Activated naive CD4-positive, alpha-beta T cell treated with Interleukin-2 at 50 U/mL for 16 hours (primary cell): ENCODE data around the gene REG1B.

Experiments
- DNase-seq: peaks from one replicate; pipeline ENCODE4 v3.0.0-alpha.2; 2020

REG1B gene, protein sequence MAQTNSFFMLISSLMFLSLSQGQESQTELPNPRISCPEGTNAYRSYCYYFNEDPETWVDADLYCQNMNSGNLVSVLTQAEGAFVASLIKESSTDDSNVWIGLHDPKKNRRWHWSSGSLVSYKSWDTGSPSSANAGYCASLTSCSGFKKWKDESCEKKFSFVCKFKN

DNA sequence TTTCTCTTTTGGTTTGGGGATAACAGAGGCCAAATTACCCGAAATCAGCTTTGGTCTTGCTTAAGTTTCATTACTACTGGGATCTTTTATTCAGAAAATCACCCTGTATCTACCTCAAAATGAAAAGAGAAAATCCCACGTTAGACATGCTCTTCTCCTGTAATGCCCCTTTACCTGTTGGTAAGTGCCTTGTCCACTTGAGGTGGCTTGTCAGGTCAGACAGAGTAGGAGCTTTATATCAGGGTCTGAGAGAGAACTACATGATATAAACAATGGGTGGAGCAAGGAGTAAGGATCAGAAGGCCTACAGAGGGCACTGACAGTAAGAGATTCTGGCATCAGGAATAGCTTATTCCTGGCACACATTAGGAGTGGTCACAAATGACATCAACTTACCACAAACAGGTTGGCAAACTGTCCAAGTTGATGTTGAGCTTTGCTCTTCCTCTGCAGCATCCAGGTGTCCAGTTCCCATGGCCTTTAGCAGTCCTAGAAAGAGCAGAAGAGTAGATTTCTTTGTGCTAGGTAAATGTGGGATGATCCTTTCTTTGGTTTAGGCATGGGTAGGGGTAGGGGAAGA is at the start of gene REG1B:
Gene REG1B, minus strand, starts transcription at position 209 of the 580 bp plus-strand sequence. CDS start 381 bp downstream, outside the sequence.
- DNase-seq: no peak

DNA sequence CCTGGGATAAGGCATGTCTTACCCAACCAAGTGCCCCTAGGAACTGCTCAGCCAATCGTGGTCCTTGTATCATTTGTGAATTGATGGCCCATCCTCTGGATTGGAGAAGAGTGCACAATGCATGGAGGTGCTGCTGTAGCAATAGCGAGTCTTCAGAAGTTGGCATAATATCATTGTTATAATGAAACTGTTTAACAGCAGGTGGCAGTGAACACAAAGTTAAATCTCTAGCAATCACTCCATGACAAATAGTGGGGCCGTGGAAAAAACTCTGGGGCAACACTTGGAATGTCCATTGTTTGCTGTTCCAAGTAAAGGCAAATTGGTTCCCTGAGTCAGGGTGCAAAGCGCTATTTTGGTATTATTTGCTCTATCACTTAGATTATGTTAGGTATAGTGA is 43.9 kb upstream of the REG1B start:
- DNase-seq: no peak

DNA sequence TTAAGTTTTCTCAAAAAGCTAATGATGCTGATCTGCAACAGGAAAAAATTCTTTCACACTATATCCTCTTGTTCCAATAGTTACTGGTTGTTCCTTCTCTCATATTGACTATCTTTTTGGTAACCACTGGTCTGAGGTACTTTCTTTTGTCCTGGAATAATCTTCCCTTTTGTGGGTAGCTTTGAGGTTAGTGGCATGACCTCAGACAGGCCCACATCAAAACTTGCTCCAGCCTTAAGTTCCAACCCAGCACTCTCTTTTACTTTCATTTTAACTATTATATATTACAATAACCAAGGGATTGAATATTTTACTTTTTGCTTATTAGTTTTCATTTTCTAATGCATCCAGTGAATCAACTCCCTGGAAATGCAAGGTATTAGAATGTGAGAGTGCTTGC is 42.0 kb upstream of the REG1B start:
- no peak for DNase-seq

DNA sequence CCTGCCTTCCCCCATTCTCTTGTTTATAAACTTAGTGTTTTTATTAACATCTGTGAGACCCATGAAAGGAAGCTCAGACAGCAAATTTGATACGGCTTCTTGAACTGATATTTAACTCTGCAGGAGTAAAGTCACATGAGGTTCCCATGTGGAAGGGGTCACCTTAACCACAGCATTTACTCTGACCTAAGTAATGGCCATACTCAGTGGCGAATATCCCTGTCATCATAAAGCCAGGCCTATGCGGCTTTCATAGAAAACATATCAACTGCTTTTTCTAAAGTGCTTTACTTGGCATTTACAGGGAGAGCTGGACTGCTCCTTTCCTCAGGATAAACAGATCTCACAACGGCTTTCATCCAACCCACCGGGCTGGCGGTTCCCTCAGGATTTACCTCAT is 41.5 kb upstream of the REG1B start:
- DNase-seq: no peak

DNA sequence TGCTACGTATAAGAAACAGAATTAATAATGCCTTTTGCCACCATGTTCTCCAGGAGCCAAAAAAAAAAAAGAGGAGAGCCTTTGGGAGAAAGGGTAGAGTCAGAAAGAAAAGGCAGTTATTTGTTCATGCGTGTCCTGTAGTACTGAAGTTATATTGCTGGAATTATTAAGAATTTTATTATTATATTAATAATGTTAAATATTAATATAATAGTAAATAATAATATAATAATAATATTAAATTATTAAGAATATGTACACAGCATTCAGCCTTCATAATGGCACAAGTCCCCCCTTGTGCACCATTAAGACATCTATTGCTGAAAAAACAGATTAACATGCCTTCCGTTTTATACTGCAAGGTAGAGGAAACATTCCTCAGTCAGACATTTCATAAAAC is 40.6 kb upstream of the REG1B start:
- DNase-seq: no peak

DNA sequence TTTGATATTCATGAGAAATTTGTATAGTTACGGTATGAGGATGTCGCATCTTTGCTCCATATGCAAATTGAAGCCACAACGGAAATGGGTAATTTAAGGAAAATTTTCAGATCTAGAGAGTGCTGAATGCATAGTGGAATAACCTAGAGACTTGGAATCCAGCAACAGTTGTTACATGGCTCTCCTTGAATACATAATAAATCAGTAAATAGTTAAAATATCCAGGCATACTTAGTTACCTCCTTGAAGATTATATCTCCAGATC is 37.9 kb upstream of the REG1B start:
- DNase-seq: no peak

DNA sequence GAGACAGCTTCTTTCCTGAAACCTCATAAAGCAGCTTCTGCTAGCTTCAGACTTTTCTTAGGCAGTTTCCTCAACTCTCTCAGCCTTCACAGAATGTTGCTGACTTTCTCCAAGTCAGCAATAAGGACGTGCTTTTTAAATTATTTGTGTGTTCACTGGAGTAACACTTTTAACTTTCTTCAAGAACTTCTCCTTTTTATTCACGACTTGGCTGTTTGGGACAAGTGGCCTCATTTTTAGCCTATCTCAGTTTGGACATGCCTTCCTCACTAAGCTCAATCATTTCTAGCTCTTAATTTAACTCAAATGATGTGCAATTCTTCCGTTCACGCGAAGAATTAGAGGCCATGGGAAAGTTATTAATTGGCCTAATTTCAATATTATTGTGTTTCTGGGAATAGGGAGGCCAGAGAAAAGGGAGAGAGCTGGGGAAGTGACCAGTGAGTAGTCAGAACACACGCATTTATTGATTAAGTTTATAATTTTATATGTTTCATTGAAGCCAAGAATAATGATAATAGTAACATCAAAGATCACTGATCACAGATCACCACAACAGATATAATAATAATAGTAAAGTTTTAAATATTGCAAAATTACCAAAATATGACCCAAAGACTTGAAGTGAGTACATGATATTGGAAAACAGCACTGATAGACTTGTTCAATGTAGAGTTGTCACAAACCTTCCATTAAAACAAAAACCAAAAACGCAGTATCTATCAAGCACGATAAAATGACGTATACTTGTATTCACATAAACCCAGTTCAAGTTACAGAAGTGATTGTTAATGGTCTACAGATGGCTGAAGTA is 37.3 kb upstream of the REG1B start:
- no peak for DNase-seq

DNA sequence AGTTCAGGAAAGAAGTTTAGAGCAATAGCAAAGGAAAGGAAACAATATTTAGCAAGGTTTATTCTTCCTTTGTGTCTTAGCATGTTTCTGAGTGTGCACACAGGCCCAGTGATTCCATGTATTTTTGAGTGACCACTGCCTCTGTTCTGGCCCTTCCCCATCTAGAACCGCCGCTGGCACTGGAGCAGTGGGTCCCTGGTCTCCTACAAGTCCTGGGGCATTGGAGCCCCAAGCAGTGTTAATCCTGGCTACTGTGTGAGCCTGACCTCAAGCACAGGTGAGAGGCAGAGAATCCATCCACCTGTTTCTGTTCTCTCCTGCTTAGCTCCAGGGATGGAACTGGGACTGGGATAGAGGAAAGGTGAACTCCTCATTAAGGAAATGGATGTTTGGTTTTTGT is 34.9 kb upstream of the REG1B start:
- no peak for DNase-seq

DNA sequence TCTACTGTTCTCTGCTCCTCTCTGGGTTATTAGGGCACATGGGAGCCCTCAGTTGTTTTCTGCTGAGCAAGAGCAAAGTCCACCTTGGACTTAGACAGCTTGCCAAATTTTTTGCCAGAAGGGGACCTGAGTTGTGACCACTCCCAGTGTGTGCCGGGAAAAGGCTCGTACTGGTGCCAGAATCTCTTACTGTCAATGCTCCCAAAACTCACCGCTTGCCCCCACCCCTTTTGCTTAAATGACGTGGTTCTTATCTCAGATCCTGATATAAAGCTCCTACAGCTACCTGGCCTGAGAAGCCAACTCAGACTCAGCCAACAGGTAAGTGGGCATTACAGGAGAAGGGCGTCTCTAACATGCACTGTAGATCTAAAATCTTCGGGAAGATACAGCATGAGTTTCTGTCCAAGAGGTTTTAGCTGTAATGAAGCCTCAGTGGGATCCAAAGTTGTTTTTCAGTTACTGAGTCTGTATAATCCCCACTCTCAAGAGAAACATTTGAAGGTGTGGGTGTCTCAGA is 32.5 kb upstream of the REG1B start, which contains the start of gene REG1A:
Gene REG1A, plus strand, starts transcription at position 295 of the 520 bp plus-strand sequence. CDS start 374 bp downstream, outside the sequence.
- no peak for DNase-seq

DNA sequence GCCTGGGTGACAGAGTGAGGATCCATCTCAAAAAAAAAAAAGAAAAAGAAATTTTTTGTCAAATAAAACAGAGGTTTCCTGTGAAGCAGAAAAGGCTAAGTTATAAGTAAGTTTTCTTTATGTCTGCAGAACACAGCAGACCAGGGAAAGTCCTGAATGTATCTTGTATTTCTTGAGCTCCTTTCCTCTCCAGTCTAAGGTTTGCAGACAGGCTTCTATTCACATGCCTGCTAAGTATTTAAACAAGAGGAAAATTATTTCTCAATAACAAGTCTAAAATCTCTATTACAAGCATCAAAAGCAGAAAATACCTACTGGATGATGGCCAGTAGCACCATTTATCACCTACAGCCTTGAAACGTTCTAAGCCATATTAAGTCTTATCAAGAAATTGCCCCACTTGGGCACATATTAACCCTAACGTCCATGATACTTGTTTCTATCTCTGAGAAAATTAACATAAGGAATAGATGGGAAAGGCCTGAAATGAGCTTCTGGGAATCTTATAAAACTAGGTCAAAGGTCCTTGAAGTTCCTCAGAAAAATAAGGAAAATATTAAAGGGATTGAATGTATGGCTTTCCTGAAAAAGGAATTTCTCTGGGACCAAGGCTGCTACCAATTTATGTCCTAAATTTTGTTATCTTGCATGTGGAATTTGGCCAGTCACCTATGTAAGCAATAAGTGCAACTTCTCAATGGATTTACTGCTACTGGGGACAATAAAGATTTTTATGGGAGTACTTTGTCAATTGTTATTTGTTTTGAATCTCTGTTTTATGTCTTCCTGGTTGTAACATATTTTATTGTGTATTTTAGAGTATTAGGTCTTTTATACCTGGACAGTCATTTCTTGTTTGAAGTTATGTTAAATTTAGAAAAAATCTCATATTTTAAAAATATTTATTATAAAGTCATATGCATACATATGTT is 29.5 kb upstream of the REG1B start:
- DNase-seq: no peak

DNA sequence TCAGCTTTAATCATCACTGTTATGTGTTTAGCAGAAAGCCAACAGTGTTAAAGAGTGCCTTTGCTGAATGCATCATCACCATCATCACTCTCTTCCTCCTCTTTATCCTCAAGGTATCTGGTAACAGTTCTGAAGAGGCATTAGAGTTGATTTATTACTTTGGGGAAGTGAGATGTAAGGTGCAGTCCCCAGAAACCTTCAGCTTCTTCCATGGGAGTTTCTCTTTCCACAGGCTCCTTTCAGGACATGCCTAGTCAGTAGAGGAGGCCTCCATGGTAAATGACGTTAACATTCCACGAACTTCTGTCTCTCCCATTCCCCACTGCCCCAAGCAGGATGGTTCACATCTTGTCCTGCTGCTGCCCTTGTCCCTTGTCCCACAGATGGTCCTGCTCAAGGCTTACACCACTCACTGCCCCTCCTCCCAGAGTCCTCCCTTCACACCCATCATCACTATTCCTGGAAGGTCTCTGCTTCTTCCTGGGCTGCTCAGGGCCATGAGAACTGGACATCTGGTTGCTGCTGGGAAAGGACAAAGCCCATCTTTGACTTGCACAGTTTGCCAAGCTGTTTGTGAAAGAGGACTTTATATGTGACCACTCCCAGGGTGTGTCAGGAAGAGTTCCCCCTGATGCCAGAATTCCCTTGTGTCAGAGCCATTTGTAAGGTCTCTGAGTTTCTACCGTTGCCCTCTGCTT is 27.2 kb upstream of the REG1B start:
- DNase-seq: no peak

DNA sequence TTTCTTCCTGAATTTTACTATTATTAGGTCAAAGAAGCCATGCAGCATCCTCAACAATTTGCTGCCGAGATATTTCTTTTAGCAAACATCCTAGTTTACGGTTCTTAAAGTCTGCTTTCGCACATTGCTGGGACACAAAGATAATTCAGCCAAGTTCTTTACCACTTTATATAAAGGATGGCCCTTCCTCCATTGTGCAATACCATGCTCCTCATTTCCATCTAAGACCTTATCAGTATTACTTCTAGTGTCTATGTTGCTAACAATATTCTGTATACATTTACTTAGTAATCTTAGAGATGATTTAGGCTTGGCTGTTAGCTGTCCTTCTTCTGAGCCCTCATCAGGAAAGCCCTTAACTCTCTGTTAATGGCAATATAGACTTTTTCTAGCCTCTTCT is 24.5 kb upstream of the REG1B start:
- DNase-seq: no peak

DNA sequence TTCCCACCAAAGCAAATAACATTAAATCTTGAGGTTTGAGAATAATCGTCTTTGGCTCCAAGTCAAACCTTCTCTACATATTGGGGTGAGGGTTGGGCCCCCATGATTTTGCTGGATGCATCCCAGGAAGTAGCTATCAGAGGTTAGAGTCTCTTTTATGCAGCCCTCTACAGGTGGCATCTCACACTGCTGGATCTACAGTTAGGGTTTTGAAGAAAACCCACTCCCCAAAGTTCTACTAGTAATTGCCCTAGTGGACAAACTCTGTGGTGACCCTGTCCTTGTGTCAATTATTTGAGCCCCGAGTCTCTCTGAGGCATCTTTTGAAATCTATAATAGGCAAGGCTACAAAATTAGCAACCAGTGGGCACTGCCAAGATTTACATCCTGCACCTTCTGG is 17.5 kb upstream of the REG1B start:
- DNase-seq: no peak

DNA sequence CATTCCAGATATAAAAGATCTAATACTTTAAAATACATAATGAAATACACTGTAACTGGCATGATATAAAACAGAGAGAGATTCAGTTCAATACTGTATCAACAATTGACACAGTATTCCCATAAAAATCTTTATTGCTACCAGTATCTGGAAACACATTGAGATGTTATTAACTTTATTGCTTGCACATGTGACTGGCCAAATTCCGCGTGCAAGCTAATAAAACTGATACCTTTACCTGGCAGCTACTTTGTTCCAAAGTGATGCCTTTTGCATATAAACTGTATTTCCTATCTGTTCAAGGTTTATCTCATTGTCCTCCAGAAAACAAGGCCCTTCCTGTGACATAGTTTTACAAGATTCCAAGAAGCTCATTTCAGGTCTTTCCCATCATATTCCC is 15.4 kb upstream of the REG1B start:
- DNase-seq: no peak

DNA sequence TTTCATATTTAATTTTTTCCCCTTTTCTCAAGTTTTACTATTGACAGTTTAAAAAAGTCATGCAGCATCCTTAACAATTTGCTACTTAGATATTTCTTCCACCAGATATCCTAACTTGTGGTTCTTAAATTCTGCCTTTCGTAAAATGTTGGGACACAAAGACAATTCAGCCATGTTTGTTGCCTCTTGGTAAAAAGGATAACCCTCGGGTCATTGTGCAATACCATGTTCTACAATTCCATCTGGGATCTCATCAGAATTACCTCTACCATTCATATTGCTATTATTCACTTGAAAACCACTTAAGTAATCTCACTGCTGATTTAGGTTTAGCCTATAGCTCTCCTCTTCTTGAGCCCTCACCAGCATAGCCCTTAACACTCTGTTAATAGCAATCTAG is 13.2 kb upstream of the REG1B start:
- DNase-seq: no peak

DNA sequence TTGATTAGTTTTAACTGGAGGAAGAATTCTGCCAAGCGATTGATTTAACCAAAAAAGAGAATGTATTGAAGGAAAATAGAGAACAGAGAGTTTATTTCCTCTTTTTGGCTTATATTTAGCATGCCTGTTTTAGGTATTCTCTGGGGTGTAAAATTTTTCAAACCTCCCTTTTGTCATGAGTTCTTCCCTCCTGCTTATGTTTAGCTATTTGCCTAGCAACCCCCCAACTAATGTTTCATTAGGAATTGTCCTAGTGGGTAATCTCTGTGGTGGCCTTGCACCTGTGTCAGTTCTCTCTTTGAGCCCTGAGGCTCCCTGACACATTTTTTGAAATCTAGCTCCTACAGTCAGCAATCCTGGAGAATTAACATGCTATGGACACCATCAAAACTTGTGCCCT is 12.5 kb upstream of the REG1B start:
- no peak for DNase-seq

DNA sequence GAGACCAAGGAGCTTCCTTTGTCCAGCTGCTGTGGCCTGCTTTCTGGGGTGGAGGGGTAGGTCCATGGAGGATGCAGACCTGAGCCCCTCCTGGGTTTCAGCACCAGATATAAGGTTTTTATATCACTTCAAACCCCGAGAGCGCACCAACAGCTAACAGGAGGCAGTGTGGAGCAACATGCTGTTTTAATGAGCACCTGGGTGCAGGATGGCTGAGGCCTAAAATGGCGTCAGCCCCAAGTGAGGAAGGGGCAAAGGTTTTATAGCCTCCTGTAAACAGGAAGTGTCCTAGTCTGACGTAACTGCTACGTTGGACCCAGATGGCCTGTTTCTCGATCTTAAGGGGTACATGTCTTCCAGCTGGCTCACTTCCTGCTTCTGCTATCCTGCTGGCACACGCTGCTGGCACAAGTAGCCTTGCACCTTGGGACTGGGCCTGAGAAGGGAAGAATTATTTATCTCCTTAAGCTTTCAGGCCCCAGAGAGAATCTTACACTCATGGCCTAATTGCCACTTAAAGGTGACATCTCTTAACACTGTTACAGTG is 11.4 kb upstream of the REG1B start:
- DNase-seq: no peak

DNA sequence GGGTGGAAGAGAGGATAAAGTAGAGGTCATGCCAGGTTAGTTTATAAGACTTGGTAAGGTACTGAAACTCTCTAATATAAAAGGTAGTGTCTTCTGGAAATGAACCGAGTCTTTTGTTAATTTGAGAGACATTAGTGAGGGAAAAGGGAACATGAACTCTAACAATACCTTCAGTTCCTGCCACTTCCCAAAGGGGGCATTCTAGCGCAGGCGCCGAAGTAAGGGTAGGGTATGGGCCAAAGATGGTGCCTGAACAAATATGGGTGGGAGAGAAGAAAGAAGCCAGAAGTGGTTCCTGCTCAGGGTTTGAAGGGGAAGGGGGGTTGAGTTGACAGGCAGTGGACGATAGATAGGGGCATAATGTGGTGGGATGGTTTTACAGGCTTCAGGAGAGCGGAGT is 10.1 kb upstream of the REG1B start:
- DNase-seq: no peak

DNA sequence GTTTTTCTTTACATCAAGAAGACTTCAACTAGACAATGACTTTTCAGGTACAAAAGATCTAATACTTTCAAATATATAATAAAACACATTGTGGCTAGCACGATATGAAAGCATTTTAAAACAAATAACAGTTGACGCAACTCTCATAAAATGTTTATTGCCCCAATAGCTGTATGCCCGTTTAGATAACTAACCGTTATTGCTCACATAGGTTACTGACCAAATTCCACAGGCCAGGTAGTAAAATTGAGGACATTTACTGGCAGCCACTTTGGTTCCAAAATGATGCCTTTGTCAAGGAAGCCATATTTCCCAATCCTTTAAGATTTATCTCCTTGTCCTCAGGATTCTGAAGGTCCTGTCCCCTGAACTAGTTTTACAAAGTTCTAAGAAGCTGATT is 2.9 kb upstream of the REG1B start:
- DNase-seq: no peak

DNA sequence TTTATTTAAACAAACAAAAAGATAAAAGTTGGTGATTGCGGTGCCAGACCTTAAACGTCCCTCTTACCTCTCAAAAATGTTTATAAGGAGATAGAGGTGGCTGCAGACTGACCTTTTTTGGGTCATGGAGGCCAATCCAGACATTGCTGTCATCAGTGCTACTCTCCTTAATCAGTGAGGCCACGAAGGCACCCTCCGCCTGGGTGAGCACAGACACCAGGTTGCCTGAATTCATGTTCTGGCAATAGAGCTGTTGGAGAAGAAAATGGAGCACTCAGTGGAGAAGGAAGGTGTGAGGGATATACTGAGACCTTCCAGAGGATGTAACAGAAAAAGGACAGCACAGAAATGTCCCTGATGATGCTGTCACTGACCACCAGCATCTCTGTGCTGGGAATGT is 1.5 kb downstream of the REG1B start:
- DNase-seq: no peak

DNA sequence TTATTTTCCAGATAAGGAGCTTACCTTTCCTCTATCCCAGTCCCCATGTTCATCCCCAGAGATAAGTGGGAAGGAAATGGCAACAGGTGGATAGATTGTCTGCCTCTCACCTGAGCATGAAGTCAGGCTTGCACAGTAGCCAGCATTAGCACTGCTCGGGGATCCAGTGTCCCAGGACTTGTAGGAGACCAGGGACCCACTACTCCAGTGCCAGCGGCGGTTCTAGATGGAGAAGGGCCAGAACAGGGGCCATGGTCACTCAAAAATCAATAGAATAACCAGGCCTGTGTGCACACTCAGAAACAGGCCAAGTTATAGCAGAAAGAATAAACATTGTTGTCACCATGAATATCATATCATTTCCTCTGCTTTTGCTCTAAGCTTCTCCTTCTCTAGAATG is 2.4 kb downstream of the REG1B start:
- DNase-seq: no peak

DNA sequence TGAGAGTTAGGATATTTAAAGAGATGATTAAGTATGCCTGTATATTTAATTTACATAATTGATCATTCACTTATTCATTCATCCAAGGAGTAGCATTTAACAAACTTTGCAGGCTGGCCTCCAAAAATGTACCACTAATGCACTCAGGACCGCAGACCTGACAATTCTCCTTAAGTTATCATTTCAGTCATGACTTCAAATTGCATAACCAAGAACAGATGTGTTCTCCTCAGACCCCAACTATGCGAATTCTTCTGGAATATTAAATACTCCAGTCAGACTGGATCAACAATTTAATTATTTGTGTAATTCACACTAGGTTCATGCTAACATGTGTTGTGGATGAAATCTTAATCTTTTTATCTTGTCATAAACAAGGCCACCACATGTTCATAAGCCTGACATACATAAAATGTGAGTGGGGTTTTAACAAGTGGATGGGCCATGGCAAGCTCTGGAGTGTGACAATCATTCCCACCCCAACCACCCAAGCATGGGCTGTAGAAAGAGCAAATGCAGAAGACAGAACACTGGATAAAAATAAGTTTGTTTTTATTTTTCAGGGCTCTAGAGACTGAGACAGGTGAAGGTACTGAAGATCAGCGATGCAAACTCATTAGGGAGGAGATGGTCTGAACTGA is 3.2 kb downstream of the REG1B start:
- DNase-seq: no peak
